Measurements from ENCODE around the gene KCNE3. TPM values are rescaled to one million over a fixed set of nuclear protein-coding genes. Genes with fewer than 3 reads are reported as not detected.

Gene KCNE3
- total and polyA plus RNA-seq, 10 of the 15 experiments (the other 5 are each of a cell fraction or from before 2014, with no cell fraction given) = not detected

DNA sequence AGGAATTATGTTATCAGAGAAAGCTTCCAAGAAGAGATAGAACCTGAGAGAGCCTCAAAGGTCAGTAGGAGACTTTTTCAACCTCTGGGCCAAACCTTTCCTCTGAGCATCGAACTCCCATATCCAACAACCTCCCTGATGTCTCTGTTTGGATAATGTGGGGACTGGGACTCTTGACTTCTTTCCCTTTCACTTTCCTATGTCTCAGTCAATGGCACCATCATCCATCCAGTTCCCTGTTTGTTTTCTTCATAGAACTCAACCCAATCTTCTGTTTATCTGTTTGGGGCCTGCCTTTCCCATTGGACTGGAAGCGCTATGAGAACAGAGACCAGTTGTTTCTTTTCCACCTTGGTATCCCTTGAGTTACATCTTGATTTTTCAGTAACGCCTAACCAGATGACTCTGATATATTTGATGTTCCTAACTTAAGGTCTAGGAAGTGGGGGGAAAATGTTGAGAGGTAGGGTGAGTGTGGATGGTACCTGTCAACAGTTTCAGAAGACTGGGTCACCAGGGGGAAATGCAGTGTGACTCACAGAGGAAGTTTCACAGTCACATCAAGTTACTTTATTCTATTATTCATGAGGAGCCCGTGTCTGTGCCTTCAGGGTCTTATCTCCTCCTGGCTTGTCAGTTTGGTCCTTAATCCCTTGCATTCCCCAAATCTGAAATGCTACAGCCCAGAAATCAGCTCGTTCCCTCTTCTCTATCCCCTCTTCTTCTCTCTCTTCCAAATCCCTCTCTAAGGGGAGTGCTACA lies 4.5 kb upstream of the KCNE3 start:
- H3K4me1 ChIP-seq (ENCODE audit: control insufficient read depth, insufficient read depth, low read length) = no peaks in the 10 kb centered on the region
- H4K20me1 ChIP-seq (ENCODE audit: control insufficient read depth, insufficient read depth) = no peaks in the 10 kb centered on the region; the same call in 1 of the 2 replicates
- no peaks in the 10 kb centered on the region for H3K79me2 ChIP-seq (ENCODE audit: control insufficient read depth, insufficient read depth, low read length)
- SMC1A ChIA-PET (ENCODE audit: uncharacterized antibody, unreplicated experiment) = no interaction called here
- POLR2A ChIA-PET = no interaction called here
- H2AFZ ChIP-seq (ENCODE audit: control insufficient read depth, low read depth, low read length) = no peak overlapping the region
- BruUV-seq (replicated peaks) = no TSS peak
- no peak overlapping the region for H3K9ac ChIP-seq (ENCODE audit: control insufficient read depth, insufficient read depth, low read length)
- in situ Hi-C loops (cut with MboI) (no loop called here), intact Hi-C loops (cut with micrococcal nuclease; ENCODE audit: unreplicated experiment) (no loop called here)
- RAD21 ChIA-PET (ENCODE audit: unreplicated experiment) = no interaction called here
- DNase-seq (ENCODE audit: low read depth, low spot score) = no peak
- H3K36me3 ChIP-seq (ENCODE audit: control insufficient read depth in 2 of 2, insufficient read depth in 2 of 2, low read length in 1 of 2) = no peaks in the 10 kb centered on the region
- TF ChIP-seq CBX5 (IDR thresholded peaks at IDR 0.05; ENCODE audit: low read depth) = no peak
- TF ChIP-seq GATAD2B (conservative IDR thresholded peaks at IDR 0.05; ENCODE audit: low read depth) = no peak
- no peak for TF ChIP-seq POLR2AphosphoS5 (IDR thresholded peaks at IDR 0.05; ENCODE audit: low read length)
- TF ChIP-seq, protein P1, sequence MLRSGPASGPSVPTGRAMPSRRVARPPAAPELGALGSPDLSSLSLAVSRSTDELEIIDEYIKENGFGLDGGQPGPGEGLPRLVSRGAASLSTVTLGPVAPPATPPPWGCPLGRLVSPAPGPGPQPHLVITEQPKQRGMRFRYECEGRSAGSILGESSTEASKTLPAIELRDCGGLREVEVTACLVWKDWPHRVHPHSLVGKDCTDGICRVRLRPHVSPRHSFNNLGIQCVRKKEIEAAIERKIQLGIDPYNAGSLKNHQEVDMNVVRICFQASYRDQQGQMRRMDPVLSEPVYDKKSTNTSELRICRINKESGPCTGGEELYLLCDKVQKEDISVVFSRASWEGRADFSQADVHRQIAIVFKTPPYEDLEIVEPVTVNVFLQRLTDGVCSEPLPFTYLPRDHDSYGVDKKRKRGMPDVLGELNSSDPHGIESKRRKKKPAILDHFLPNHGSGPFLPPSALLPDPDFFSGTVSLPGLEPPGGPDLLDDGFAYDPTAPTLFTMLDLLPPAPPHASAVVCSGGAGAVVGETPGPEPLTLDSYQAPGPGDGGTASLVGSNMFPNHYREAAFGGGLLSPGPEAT (IDR thresholded peaks at IDR 0.05; ENCODE audit: low read depth) = no peak
- no peak for TF ChIP-seq MAX (IDR thresholded peaks at IDR 0.05; ENCODE audit: low read depth, low read length)
- FAIRE-seq = no peak
- no peak overlapping the region for H3K4me3 ChIP-seq
- H3K27me3 ChIP-seq (replicated peaks in 1 of 2; ENCODE audit: control insufficient read depth in 2 of 2, insufficient read depth in 2 of 2, low read length in 1 of 2) = peaks cover under 1 to 1% of the 10 kb centered on the region in 2 experiments; a peak in 2 of 4 replicates
- no peak overlapping the region for H3K27ac ChIP-seq (ENCODE audit: control insufficient read depth, insufficient read depth)
- 22% methylated on average over 5 of the region's 5 CpGs for WGBS (ENCODE audit: insufficient coverage, insufficient replicate concordance, low lambda C conversion rate, missing lambda C conversion rate)
- H3K4me2 ChIP-seq (ENCODE audit: control insufficient read depth, insufficient read depth) = no peak overlapping the region
- no peaks in the 10 kb centered on the region for H3K9me3 ChIP-seq (replicated peaks; ENCODE audit: control insufficient read depth, insufficient read depth, low read length)
- CTCF ChIA-PET = interaction anchor here (1.0 kb wide), 1 partner anchor 23 kb away, joined by 3 read pairs; no protein-coding TSS in a partner anchor
- ATAC-seq = no peak
